NT2/D1 (cell line): ENCODE data around the gene RIMBP2.

Experiments used
- DNase-seq: peaks from one replicate; pipeline ENCODE4 v3.0.0-alpha.2; 2011; ENCODE audit warnings: low read depth, low spot score
- H3K27me3 ChIP-seq: 2 replicates; pipeline ENCODE4 v1.6.0; 2011; ENCODE audit warnings: mild to moderate bottlenecking; ENCODE audit not compliant: insufficient read length, insufficient read depth
- H3K36me3 ChIP-seq: 2 replicates; pipeline ENCODE4 v1.6.1; 2011; ENCODE audit warnings: mild to moderate bottlenecking, low read length, mixed read lengths; ENCODE audit not compliant: insufficient read depth, insufficient read length
- H3K4me1 ChIP-seq: 2 replicates; pipeline ENCODE4 v1.5.1; 2011; ENCODE audit not compliant: insufficient read depth, insufficient read length
- H3K4me3 ChIP-seq: 2 replicates; pipeline ENCODE4 v1.5.1; 2011; ENCODE audit warnings: low read depth; ENCODE audit not compliant: insufficient read length
- H3K9ac ChIP-seq: 2 replicates; pipeline ENCODE4 v1.6.0; 2011; ENCODE audit warnings: low read depth; ENCODE audit not compliant: insufficient read length
- H3K9me3 ChIP-seq: 2 replicates; pipeline ENCODE4 v1.5.1; 2011; ENCODE audit warnings: mild to moderate bottlenecking, low read length; ENCODE audit not compliant: insufficient read depth
- SUZ12 ChIP-seq: IDR thresholded peaks from 2 replicates; pipeline ENCODE4 v1.6.1; 2011; ENCODE audit not compliant: insufficient read length, insufficient read depth; ENCODE audit errors: extremely low read depth
- YY1 ChIP-seq: IDR thresholded peaks from 2 replicates; pipeline ENCODE4 v1.6.1; 2011; ENCODE audit not compliant: insufficient read length, insufficient read depth
- ZNF274 ChIP-seq: IDR thresholded peaks from 2 replicates; pipeline ENCODE4 v1.6.1; 2011; ENCODE audit warnings: mild to moderate bottlenecking, low read depth, low read length

Gene RIMBP2

GRCh38 chr12:130555628-130556485 lies 160.2 kb downstream of the RIMBP2 start:
- DNase-seq, result no peak
- H3K27me3 ChIP-seq, result no peaks in the 10 kb centered on the region
- no peak overlapping the region for H3K9ac ChIP-seq
- H3K36me3 ChIP-seq, result no peaks in the 10 kb centered on the region
- H3K4me1 ChIP-seq, result peaks cover 3% of the 10 kb centered on the region
- H3K9me3 ChIP-seq, result peaks cover 11% of the 10 kb centered on the region; the same call in 1 of the 2 replicates
- TF ChIP-seq SUZ12 (no peak), YY1 (no peak), ZNF274 (no peak)
- no peak overlapping the region for H3K4me3 ChIP-seq

- no peak overlapping the region for H3K4me3 ChIP-seq
- H3K27me3 ChIP-seq, result no peaks in the 10 kb centered on the region
- peaks cover 3% of the 10 kb centered on the region for H3K4me1 ChIP-seq
- no peak for DNase-seq
- H3K9ac ChIP-seq, result no peak overlapping the region
- no peaks in the 10 kb centered on the region for H3K36me3 ChIP-seq
- H3K9me3 ChIP-seq, result peaks cover 13% of the 10 kb centered on the region; the same call in 1 of the 2 replicates
- TF ChIP-seq SUZ12 (no peak), ZNF274 (no peak), YY1 (no peak)
Observed at GRCh38 chr12:130555221-130555620, 160.9 kb downstream of the RIMBP2 start.

GRCh38 chr12:130552483-130552996 lies 163.6 kb downstream of the RIMBP2 start:
- H3K9ac ChIP-seq, result no peak overlapping the region
- H3K36me3 ChIP-seq, result no peaks in the 10 kb centered on the region
- TF ChIP-seq ZNF274 (no peak), SUZ12 (no peak)
- H3K4me3 ChIP-seq, result no peak overlapping the region
- no peaks in the 10 kb centered on the region for H3K27me3 ChIP-seq
- no peaks in the 10 kb centered on the region for H3K4me1 ChIP-seq
- peaks cover 13% of the 10 kb centered on the region; the same call in 1 of the 2 replicates for H3K9me3 ChIP-seq
- no peak for DNase-seq

GRCh38 chr12:130549361-130549760 lies 166.7 kb downstream of the RIMBP2 start:
- Histone ChIP-seq H3K4me1 (no peaks in the 10 kb centered on the region), H3K9me3 (peaks cover 13% of the 10 kb centered on the region; the same call in 1 of the 2 replicates), H3K27me3 (no peaks in the 10 kb centered on the region), H3K9ac (no peak overlapping the region), H3K4me3 (no peak overlapping the region), H3K36me3 (no peaks in the 10 kb centered on the region)
- no peak for TF ChIP-seq ZNF274
- no peak for TF ChIP-seq YY1
- TF ChIP-seq SUZ12, result no peak
- DNase-seq, result no peak

- Histone ChIP-seq H3K9ac (no peak overlapping the region), H3K4me3 (no peak overlapping the region), H3K9me3 (peaks cover 13% of the 10 kb centered on the region; the same call in 1 of the 2 replicates), H3K4me1 (no peaks in the 10 kb centered on the region), H3K36me3 (no peaks in the 10 kb centered on the region), H3K27me3 (no peaks in the 10 kb centered on the region)
- no peak for DNase-seq
- TF ChIP-seq YY1 (no peak), ZNF274 (no peak), SUZ12 (no peak)
Observed at GRCh38 chr12:130547480-130548155, 168.5 kb downstream of the RIMBP2 start.

GRCh38 chr12:130546494-130546893 lies 169.6 kb downstream of the RIMBP2 start:
- Histone ChIP-seq H3K9me3 (peaks cover 8% of the 10 kb centered on the region; the same call in 1 of the 2 replicates), H3K4me3 (no peak overlapping the region), H3K27me3 (no peaks in the 10 kb centered on the region), H3K4me1 (no peaks in the 10 kb centered on the region), H3K9ac (no peak overlapping the region), H3K36me3 (no peaks in the 10 kb centered on the region)
- no peak for TF ChIP-seq SUZ12
- DNase-seq, result no peak

GRCh38 chr12:130545475-130545874 lies 170.6 kb downstream of the RIMBP2 start:
- H3K27me3 ChIP-seq, result no peaks in the 10 kb centered on the region
- H3K4me1 ChIP-seq, result no peaks in the 10 kb centered on the region
- TF ChIP-seq ZNF274 (no peak), YY1 (no peak), SUZ12 (no peak)
- no peaks in the 10 kb centered on the region for H3K9me3 ChIP-seq
- no peak overlapping the region for H3K9ac ChIP-seq
- H3K4me3 ChIP-seq, result no peak overlapping the region
- no peaks in the 10 kb centered on the region for H3K36me3 ChIP-seq
- DNase-seq, result no peak

GRCh38 chr12:130540376-130540775 lies 175.7 kb downstream of the RIMBP2 start:
- no peaks in the 10 kb centered on the region for H3K4me1 ChIP-seq
- H3K9ac ChIP-seq, result no peak overlapping the region
- no peak for DNase-seq
- no peaks in the 10 kb centered on the region for H3K27me3 ChIP-seq
- TF ChIP-seq ZNF274, result no peak
- no peak for TF ChIP-seq SUZ12
- TF ChIP-seq YY1, result no peak
- no peak overlapping the region for H3K4me3 ChIP-seq
- H3K9me3 ChIP-seq, result no peaks in the 10 kb centered on the region
- H3K36me3 ChIP-seq, result no peaks in the 10 kb centered on the region
